Naive thymus-derived CD4-positive, alpha-beta T cell (primary cell): Measurements from ENCODE around the gene FKBP1C. TPM values are rescaled to one million over a fixed set of nuclear protein-coding genes. Genes with fewer than 3 reads are reported as not detected.
"Not testable (repeated sequence)": the region's sequence is repeated elsewhere in the genome, so short reads cannot be mapped to it uniquely, and the experiment has no call there.

Experiments used
- ATAC-seq: fragments of 150-1000 bp; cut with Tn5 transposase; 2 replicates; pipeline ENCODE4 v1.10.0; 2021; ENCODE audit warnings: mild to moderate bottlenecking, moderate library complexity
- CTCF ChIA-PET: fragments of 350-600 bp; sonication (Branson Sonifier 250); formaldehyde crosslinking; loops from one replicate; lab custom pipeline; 2021; ENCODE audit warnings: antibody characterized with exemption; lab: Charles Lee
- POLR2A ChIA-PET: fragments of 350-600 bp; sonication (Branson Sonifier 250); formaldehyde crosslinking; loops from one replicate; lab custom pipeline; 2021; ENCODE audit warnings: antibody characterized with exemption, inconsistent platforms; lab: Charles Lee
- DNase-seq, 9 donors: peaks; one replicate each; pipeline versions ENCODE4 v3.0.0 to v3.0.0-alpha.2; 2020 to 2022; ENCODE audit warnings: mixed read lengths in 1 of 9
- H3K27ac ChIP-seq: one replicate; pipeline ENCODE4 v1.7.0; 2013; ENCODE audit warnings: mild to moderate bottlenecking, low read depth, low read length, moderate library complexity
- H3K27me3 ChIP-seq, 2 donors: one replicate each; pipeline ENCODE4 v1.7.0; 2013; ENCODE audit warnings: low read length in 2 of 2, mild to moderate bottlenecking in 2 of 2, moderate library complexity in 2 of 2; ENCODE audit not compliant: control insufficient read depth in 2 of 2, insufficient read depth in 2 of 2
- H3K36me3 ChIP-seq, 3 experiments: 1 replicate in 2 of 3; 2 replicates in 1 of 3; pipeline ENCODE4 v1.7.0; 2013; ENCODE audit warnings: low read length in 3 of 3, mild to moderate bottlenecking in 3 of 3, moderate library complexity in 1 of 3; ENCODE audit not compliant: insufficient read depth in 3 of 3, control insufficient read depth in 2 of 3
- H3K4me1 ChIP-seq, 2 donors: one replicate each; pipeline ENCODE4 v1.7.0; 2013; ENCODE audit warnings: low read length in 2 of 2, mild to moderate bottlenecking in 2 of 2, moderate library complexity in 1 of 2; ENCODE audit not compliant: control insufficient read depth in 2 of 2, insufficient read depth in 2 of 2
- H3K4me3 ChIP-seq: 2 replicates; pipeline ENCODE4 v1.7.0; 2013; ENCODE audit warnings: mild to moderate bottlenecking, low read length
- H3K9me3 ChIP-seq, 3 experiments: 1 replicate in 2 of 3; 2 replicates in 1 of 3; pipeline ENCODE4 v1.7.0; 2013; ENCODE audit warnings: low read length in 3 of 3; ENCODE audit not compliant: control insufficient read depth in 2 of 3
- H3K27ac Mint-ChIP-seq, 9 donors: one replicate each; pipeline ENCODE4 v1.8.0; 2020 to 2022; ENCODE audit warnings: mixed read lengths in 9 of 9, mild to moderate bottlenecking in 8 of 9, moderate library complexity in 5 of 9, inconsistent platforms in 2 of 9
- H3K27me3 Mint-ChIP-seq, 5 donors: one replicate each; pipeline ENCODE4 v1.8.0; 2021 to 2022; ENCODE audit warnings: mixed read lengths in 5 of 5, mild to moderate bottlenecking in 1 of 5
- H3K36me3 Mint-ChIP-seq, 5 donors: one replicate each; pipeline ENCODE4 v1.8.0; 2020 to 2022; ENCODE audit warnings: mixed read lengths in 5 of 5, mild to moderate bottlenecking in 3 of 5, inconsistent platforms in 1 of 5
- H3K4me1 Mint-ChIP-seq, 7 donors: one replicate each; pipeline ENCODE4 v1.8.0; 2020 to 2022; ENCODE audit warnings: mixed read lengths in 7 of 7, mild to moderate bottlenecking in 3 of 7, inconsistent platforms in 1 of 7
- H3K4me3 Mint-ChIP-seq, 10 donors: one replicate each; pipeline ENCODE4 v1.8.0; 2020 to 2022; ENCODE audit warnings: mild to moderate bottlenecking in 10 of 10, mixed read lengths in 10 of 10, moderate library complexity in 6 of 10, inconsistent platforms in 2 of 10
- H3K9me3 Mint-ChIP-seq, 11 donors: one replicate each; pipeline ENCODE4 v1.8.0; 2020 to 2022; ENCODE audit warnings: mixed read lengths in 11 of 11, mild to moderate bottlenecking in 4 of 11, inconsistent platforms in 1 of 11, moderate library complexity in 1 of 11
- intact Hi-C, 2 donors: fragments of 100-400 bp; cut with micrococcal nuclease; formaldehyde crosslinking; loops; one replicate each; pipeline ENCODE4 v1.15.1; 2023
- polyA plus RNA-seq, 2 donors: library from polyadenylated mRNA; unstranded; fragments of 300-500 nt; fragmentation: Illumina TruSeq; gene quantifications; one replicate each; pipeline ENCODE4 v1.2.3, GENCODE V29; 2021
- total RNA-seq, 6 experiments: library from RNA in 5 of 6; stranded (reverse) in 5 of 6; gene quantifications; 1 replicate in 5 of 6; 2 replicates in 1 of 6; pipeline ENCODE4 v1.2.3 and lab custom pipeline; 2021 to 2026

FKBP1C gene
- total and polyA plus RNA-seq, 7 experiments from 2014 or later, result 0.15 to 1.6 TPM; not detected in 5

- H3K4me1 ChIP-seq, H3K9me3 ChIP-seq, CTCF ChIA-PET, intact Hi-C loops, ATAC-seq, DNase-seq, H3K27ac Mint-ChIP-seq, H3K4me3 Mint-ChIP-seq, H3K36me3 Mint-ChIP-seq, H3K27me3 Mint-ChIP-seq, H3K4me1 Mint-ChIP-seq, H3K36me3 ChIP-seq, H3K4me3 ChIP-seq, H3K27me3 ChIP-seq, H3K27ac ChIP-seq, POLR2A ChIA-PET: not testable (repeated sequence)
- H3K9me3 Mint-ChIP-seq, result peaks cover 0 to 16% (median 6%) of the 10 kb centered on the region in 11 donors
Measured at GRCh38 chr6:63230027-63230426, 18.8 kb downstream of the FKBP1C start.

- H3K4me3 ChIP-seq, H3K9me3 ChIP-seq, POLR2A ChIA-PET, H3K4me1 ChIP-seq, H3K27ac Mint-ChIP-seq, H3K4me3 Mint-ChIP-seq, H3K27me3 ChIP-seq, H3K4me1 Mint-ChIP-seq, CTCF ChIA-PET, H3K36me3 Mint-ChIP-seq, H3K27me3 Mint-ChIP-seq, ATAC-seq, intact Hi-C loops, H3K36me3 ChIP-seq, H3K27ac ChIP-seq, DNase-seq: not testable (repeated sequence)
- peaks cover 0 to 18% (median 8%) of the 10 kb centered on the region in 11 donors for H3K9me3 Mint-ChIP-seq
Measured at GRCh38 chr6:63230511-63230910, 19.2 kb downstream of the FKBP1C start.

DNA sequence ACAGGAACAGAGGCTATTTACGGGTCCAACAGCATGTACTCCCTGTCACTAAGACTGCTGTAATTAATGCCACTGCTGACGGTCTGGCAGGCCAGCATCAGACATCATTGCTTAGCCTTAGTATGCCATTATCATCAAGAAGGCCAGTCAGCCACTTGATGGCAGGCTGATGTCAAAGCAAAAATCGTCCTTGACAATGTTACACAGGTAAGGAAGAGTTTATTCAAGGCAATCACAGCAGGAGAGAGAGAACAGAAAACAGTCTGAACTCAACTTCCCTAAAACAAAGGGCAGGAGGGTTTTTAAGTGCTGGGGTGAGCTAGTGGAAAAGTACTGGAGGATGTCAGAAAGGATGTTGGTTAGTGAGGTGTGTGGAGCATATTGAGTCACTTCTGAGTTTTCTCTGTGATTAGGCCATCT lies 25.1 kb downstream of the FKBP1C start:
- no peaks in the 10 kb centered on the region for H3K4me1 ChIP-seq
- no peaks in the 10 kb centered on the region for H3K36me3 ChIP-seq
- Mint-ChIP-seq H3K4me3 (no peak overlapping the region), H3K4me1 (no peaks in the 10 kb centered on the region), H3K9me3 (peaks cover 0 to 22% (median 10%) of the 10 kb centered on the region in 11 donors), H3K36me3 (peaks cover 0 to 3% (median 0%) of the 10 kb centered on the region in 5 donors), H3K27me3 (peaks cover 0 to 5% (median 0%) of the 10 kb centered on the region in 5 donors), H3K27ac (no peak overlapping the region)
- no peaks in the 10 kb centered on the region for H3K27me3 ChIP-seq
- ChIA-PET POLR2A (no interaction called here), CTCF (no interaction called here)
- H3K27ac ChIP-seq, result no peak overlapping the region
- intact Hi-C loops, result no loop called here
- H3K9me3 ChIP-seq, result no peaks in the 10 kb centered on the region
- no peak overlapping the region for H3K4me3 ChIP-seq
- DNase-seq, result no peak
- no peak for ATAC-seq

- Mint-ChIP-seq H3K9me3 (no peaks in the 10 kb centered on the region), H3K27ac (no peak overlapping the region), H3K4me1 (no peaks in the 10 kb centered on the region), H3K4me3 (no peak overlapping the region), H3K36me3 (no peaks in the 10 kb centered on the region), H3K27me3 (peaks cover 0 to 4% (median 0%) of the 10 kb centered on the region in 5 donors)
- Histone ChIP-seq H3K4me3 (no peak overlapping the region), H3K9me3 (no peaks in the 10 kb centered on the region), H3K27ac (no peak overlapping the region), H3K4me1 (no peaks in the 10 kb centered on the region), H3K27me3 (no peaks in the 10 kb centered on the region), H3K36me3 (no peaks in the 10 kb centered on the region)
- no peak for ATAC-seq
- ChIA-PET POLR2A (no interaction called here), CTCF (no interaction called here)
- no peak for DNase-seq
- intact Hi-C loops, result no loop called here
Measured at GRCh38 chr6:63245420-63245819, 34.2 kb downstream of the FKBP1C start.

GRCh38 chr6:63245909-63246308 lies 34.6 kb downstream of the FKBP1C start:
- no peaks in the 10 kb centered on the region for H3K4me1 Mint-ChIP-seq
- intact Hi-C loops, result no loop called here
- H3K27me3 Mint-ChIP-seq, result peaks cover 0 to 4% (median 0%) of the 10 kb centered on the region in 5 donors
- no peaks in the 10 kb centered on the region for H3K27me3 ChIP-seq
- no peaks in the 10 kb centered on the region for H3K4me1 ChIP-seq
- no peaks in the 10 kb centered on the region for H3K9me3 Mint-ChIP-seq
- DNase-seq (no peak), ATAC-seq (no peak)
- H3K36me3 ChIP-seq, result no peaks in the 10 kb centered on the region
- ChIA-PET CTCF (no interaction called here), POLR2A (no interaction called here)
- H3K4me3 Mint-ChIP-seq, result no peak overlapping the region
- no peak overlapping the region for H3K27ac Mint-ChIP-seq
- no peaks in the 10 kb centered on the region for H3K9me3 ChIP-seq
- no peak overlapping the region for H3K4me3 ChIP-seq
- no peak overlapping the region for H3K27ac ChIP-seq
- H3K36me3 Mint-ChIP-seq, result no peaks in the 10 kb centered on the region

GRCh38 chr6:63246581-63246980 lies 35.3 kb downstream of the FKBP1C start:
- no peaks in the 10 kb centered on the region for H3K4me1 Mint-ChIP-seq
- H3K36me3 Mint-ChIP-seq, result no peaks in the 10 kb centered on the region
- ChIA-PET POLR2A (interaction anchor here (0.7 kb wide), 1 partner anchor 39 kb away, joined by 3 read pairs; no protein-coding TSS in a partner anchor), CTCF (no interaction called here)
- Histone ChIP-seq H3K4me3 (no peak overlapping the region), H3K27me3 (no peaks in the 10 kb centered on the region), H3K4me1 (no peaks in the 10 kb centered on the region), H3K36me3 (no peaks in the 10 kb centered on the region), H3K9me3 (no peaks in the 10 kb centered on the region), H3K27ac (no peak overlapping the region)
- H3K4me3 Mint-ChIP-seq, result no peak overlapping the region
- peaks cover 0 to 3% (median 0%) of the 10 kb centered on the region in 5 donors for H3K27me3 Mint-ChIP-seq
- H3K27ac Mint-ChIP-seq, result no peak overlapping the region
- intact Hi-C loops, result no loop called here
- ATAC-seq (no peak), DNase-seq (no peak)
- H3K9me3 Mint-ChIP-seq, result no peaks in the 10 kb centered on the region

DNA sequence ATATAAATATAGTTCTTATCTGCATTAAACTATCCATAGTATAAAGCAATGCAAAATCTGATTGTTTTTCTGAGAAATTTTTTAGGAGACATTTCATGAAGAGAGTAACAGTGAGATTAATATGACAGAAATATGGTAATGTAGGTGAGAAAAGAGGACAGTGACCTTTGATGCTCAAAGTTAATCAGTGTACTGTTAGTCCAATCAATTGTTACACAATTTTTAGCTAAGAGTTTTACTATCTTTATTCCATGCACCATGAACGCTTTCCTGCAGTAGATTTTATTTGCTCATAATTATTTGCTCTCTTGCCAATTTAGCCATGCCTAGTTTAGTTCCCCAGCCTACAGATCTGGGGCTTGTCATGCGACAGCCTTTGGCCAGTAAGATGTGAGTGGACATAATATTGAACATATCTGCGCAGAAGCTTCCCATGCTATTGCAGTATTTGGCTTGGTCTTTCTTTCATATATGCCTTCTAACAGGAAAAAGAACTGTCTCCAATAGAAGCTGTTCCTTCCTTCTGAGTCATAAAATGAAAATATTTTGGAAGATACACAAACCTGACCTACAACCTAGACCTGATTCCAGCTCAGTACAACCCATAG lies 38.7 kb downstream of the FKBP1C start:
- Histone ChIP-seq H3K27ac (no peak overlapping the region), H3K27me3 (no peaks in the 10 kb centered on the region), H3K4me3 (no peak overlapping the region), H3K36me3 (no peaks in the 10 kb centered on the region), H3K9me3 (no peaks in the 10 kb centered on the region), H3K4me1 (no peaks in the 10 kb centered on the region)
- Mint-ChIP-seq H3K27ac (no peak overlapping the region), H3K4me3 (no peak overlapping the region), H3K36me3 (no peaks in the 10 kb centered on the region), H3K4me1 (no peaks in the 10 kb centered on the region), H3K9me3 (peaks cover 0 to 2% (median 0%) of the 10 kb centered on the region in 11 donors), H3K27me3 (no peaks in the 10 kb centered on the region)
- ChIA-PET POLR2A (no interaction called here), CTCF (no interaction called here)
- ATAC-seq (no peak), DNase-seq (no peak)
- intact Hi-C loops, result no loop called here
